GM12801 (cell line): ENCODE results near the gene METAP1.

Source experiments
- TF ChIP-seq, protein P1 (sequence below): IDR thresholded peaks from one replicate; pipeline ENCODE4 v1.5.1; 2011; ENCODE audit warnings: control low read depth; ENCODE audit not compliant: insufficient read length; ENCODE audit errors: extremely low read depth

The METAP1 gene

DNA sequence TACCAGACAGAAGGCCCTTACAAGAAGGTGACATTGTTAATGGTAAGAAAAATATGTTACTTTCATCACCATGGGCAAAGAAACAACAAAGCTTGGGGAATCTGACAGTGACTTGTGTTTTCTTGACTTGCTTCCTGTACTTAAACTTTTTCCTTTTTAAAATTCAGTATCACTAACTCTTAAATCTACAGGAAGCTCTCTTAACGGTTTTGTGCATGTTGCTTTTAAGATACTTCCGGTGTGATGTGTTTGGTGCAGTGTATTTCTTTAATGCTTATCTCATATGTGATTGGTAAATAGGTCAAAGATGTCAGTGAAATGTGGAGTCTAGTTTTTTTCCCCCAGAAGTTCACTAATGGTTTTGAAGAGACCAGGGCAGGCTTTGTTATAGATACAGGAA, 47.8 kb downstream of the METAP1 start:
- TF ChIP-seq, protein P1, sequence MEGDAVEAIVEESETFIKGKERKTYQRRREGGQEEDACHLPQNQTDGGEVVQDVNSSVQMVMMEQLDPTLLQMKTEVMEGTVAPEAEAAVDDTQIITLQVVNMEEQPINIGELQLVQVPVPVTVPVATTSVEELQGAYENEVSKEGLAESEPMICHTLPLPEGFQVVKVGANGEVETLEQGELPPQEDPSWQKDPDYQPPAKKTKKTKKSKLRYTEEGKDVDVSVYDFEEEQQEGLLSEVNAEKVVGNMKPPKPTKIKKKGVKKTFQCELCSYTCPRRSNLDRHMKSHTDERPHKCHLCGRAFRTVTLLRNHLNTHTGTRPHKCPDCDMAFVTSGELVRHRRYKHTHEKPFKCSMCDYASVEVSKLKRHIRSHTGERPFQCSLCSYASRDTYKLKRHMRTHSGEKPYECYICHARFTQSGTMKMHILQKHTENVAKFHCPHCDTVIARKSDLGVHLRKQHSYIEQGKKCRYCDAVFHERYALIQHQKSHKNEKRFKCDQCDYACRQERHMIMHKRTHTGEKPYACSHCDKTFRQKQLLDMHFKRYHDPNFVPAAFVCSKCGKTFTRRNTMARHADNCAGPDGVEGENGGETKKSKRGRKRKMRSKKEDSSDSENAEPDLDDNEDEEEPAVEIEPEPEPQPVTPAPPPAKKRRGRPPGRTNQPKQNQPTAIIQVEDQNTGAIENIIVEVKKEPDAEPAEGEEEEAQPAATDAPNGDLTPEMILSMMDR = no peak

DNA sequence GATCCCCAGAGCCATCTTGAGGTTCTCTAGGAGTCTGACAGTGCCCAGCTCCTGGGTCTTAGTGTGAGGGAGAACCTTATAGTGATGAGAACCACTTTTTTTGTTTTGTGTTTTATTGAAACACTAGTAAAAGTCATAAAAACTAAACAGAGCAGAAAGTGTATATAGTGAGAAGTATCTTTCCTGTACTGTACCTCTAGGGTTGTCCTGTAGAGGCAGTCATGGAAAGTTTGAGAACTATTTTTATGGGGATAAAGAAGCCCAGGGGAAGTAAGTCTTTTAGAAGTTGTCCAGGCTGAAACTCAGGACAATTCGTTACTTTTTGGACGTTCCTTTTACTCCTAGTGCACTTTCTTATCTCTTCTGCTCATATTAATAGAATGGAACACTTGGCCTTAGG, 52.2 kb downstream of the METAP1 start:
- TF ChIP-seq, protein P1 = no peak

DNA sequence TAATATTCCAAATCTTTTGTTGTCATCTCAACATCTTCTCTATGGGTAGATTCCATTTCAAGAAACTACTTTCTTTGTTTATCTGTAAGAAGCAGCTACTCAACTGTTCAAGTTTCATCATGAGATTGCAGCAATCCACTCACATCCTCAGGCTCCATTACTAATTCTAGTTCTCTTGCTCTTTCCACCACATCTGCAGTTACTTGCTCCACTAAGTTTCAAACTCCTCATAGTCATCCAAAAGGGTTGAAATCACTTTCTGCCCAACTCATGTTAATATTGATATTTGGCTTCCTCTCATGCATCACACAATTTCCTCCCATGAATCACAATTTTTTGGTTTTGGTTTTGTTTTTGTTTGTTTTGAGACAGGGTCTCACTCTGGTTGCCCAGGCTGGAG, 57.4 kb downstream of the METAP1 start:
- TF ChIP-seq, protein P1 = no peak

DNA sequence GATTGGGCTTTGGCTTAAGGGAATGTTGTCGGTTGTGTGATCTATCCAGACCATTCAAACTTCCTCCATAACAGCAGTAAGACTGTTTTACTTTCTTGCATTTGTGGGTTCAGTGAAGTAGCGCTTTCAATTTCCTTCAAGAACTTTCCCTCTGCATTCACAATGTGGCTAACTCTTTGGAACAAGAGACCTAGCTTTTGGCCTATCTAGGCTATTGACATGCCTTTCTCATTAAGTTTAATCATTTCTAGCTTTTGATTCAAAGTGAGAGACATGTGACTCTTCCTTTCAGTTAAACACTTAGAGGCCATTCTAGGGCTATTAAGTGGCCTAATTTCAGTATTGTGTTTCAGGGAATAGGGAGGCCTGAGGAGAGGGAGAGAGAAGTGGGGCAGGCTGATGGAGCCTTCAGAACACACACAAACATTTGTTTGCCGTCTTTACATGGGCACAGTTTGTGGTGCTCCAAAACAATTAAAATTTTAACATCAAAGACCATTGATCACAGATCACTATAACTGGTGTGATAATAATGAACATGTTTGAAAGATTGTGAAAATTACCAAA, 59.0 kb downstream of the METAP1 start:
- TF ChIP-seq, protein P1 = no peak

DNA sequence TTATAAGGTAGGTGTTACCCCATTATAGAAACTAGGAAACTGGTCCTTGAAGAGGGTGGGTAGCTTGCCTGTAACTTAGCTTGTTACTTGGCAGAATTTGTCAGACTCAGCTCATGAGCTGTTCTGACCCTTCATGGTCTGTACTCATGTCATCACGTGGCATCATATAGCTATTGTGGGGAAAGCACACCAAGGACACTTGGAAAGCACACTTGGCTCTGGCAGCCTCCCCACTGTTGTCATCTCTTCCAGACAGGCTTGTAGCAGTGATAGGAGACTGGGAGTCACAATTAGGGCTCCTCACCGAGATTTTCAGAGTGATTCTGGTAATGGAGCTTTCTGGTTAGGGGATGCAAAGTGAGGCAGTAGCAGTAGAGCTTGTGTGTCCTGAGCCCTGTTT, 62.7 kb downstream of the METAP1 start:
- TF ChIP-seq, protein P1 = no peak

DNA sequence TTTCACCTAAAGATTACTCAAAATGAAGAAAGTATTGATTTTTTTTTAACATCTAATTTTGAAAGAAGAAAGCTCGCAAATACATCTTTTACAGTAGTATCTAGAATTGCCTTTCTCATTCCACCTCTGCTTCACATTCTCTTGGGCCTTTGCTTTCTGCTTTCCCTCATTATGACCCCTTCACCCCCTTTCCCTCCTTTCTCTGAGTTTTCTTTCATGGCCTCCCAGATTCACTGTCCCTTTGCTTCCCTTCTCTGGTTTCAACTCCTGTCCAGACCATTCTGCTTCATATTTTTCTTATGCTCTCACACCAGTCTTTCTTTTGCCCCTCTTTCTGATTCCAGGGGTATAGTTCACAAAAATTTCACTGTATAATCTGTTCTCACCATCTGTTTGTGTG, 64.0 kb downstream of the METAP1 start:
- TF ChIP-seq, protein P1 = no peak

DNA sequence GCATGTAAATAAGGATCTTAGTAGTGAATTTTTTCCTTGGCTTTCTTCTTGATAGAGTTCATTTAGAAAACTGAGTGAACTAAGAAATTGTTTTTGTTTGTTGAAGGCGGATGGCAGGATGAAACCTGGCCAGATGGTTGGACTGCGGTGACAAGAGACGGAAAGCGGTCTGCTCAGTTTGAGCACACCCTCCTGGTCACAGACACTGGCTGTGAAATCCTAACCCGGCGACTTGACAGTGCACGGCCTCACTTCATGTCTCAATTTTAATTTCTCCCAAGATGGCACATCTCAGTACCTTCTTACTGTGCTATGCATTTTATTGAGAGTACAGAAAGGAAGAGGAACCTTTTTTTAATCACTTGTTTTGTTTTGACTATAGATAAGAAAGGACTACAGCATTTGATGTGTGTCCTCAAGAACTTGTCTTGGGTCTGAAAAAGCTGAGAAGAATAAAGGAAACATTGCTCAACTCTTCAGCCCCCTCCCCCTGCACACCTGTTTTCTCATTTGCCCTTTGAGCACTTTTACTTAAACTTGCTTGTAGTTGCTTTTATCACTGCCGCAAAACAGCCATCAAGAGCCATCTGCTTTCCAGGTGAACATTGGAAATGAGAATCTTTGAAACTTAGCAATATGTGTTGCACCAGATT, 65.7 kb downstream of the METAP1 start:
- TF ChIP-seq, protein P1 = no peak
